ENCODE results near the gene MED7. TPM values are rescaled to one million over a fixed set of nuclear protein-coding genes. Genes with fewer than 3 reads are reported as not detected.

Gene MED7
- total and polyA plus RNA-seq, 10 of the 15 experiments (the other 5 are each of a cell fraction or from before 2014, with no cell fraction given): 9.3 to 47.7 (median 22.7) TPM

DNA sequence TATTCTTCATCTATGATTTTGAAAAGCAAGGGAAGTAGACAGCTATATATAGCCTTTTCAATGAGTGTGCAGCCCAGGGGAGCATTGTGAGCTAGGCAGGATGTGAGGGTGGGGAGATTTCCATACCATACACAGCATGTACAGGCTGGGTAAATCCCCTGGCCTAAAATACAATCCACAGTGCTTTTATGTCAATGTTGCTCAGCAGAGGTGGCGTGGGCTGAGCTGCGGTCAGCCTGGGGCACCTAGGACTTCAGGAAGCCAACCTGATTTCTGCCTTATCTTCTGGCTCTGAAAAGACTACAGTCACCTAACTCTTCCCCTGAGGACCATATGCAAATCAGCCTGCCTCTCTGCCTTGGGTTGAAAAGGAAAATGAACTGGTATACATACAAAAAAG, 29.7 kb upstream of the MED7 start (continued):
- TF ChIP-seq, protein P1, sequence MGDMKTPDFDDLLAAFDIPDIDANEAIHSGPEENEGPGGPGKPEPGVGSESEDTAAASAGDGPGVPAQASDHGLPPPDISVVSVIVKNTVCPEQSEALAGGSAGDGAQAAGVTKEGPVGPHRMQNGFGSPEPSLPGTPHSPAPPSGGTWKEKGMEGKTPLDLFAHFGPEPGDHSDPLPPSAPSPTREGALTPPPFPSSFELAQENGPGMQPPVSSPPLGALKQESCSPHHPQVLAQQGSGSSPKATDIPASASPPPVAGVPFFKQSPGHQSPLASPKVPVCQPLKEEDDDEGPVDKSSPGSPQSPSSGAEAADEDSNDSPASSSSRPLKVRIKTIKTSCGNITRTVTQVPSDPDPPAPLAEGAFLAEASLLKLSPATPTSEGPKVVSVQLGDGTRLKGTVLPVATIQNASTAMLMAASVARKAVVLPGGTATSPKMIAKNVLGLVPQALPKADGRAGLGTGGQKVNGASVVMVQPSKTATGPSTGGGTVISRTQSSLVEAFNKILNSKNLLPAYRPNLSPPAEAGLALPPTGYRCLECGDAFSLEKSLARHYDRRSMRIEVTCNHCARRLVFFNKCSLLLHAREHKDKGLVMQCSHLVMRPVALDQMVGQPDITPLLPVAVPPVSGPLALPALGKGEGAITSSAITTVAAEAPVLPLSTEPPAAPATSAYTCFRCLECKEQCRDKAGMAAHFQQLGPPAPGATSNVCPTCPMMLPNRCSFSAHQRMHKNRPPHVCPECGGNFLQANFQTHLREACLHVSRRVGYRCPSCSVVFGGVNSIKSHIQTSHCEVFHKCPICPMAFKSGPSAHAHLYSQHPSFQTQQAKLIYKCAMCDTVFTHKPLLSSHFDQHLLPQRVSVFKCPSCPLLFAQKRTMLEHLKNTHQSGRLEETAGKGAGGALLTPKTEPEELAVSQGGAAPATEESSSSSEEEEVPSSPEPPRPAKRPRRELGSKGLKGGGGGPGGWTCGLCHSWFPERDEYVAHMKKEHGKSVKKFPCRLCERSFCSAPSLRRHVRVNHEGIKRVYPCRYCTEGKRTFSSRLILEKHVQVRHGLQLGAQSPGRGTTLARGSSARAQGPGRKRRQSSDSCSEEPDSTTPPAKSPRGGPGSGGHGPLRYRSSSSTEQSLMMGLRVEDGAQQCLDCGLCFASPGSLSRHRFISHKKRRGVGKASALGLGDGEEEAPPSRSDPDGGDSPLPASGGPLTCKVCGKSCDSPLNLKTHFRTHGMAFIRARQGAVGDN (IDR thresholded peaks at IDR 0.05): peak; percentile 29; the same call in 1 of the 2 replicates
- TF ChIP-seq, protein P2, sequence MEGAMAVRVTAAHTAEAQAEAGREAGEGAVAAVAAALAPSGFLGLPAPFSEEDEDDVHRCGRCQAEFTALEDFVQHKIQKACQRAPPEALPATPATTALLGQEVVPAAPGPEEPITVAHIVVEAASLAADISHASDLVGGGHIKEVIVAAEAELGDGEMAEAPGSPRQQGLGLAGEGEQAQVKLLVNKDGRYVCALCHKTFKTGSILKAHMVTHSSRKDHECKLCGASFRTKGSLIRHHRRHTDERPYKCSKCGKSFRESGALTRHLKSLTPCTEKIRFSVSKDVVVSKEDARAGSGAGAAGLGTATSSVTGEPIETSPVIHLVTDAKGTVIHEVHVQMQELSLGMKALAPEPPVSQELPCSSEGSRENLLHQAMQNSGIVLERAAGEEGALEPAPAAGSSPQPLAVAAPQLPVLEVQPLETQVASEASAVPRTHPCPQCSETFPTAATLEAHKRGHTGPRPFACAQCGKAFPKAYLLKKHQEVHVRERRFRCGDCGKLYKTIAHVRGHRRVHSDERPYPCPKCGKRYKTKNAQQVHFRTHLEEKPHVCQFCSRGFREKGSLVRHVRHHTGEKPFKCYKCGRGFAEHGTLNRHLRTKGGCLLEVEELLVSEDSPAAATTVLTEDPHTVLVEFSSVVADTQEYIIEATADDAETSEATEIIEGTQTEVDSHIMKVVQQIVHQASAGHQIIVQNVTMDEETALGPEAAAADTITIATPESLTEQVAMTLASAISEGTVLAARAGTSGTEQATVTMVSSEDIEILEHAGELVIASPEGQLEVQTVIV (IDR thresholded peaks at IDR 0.05; ENCODE audit: borderline replicate concordance, partially characterized antibody): no peak
- TF ChIP-seq, protein P3, sequence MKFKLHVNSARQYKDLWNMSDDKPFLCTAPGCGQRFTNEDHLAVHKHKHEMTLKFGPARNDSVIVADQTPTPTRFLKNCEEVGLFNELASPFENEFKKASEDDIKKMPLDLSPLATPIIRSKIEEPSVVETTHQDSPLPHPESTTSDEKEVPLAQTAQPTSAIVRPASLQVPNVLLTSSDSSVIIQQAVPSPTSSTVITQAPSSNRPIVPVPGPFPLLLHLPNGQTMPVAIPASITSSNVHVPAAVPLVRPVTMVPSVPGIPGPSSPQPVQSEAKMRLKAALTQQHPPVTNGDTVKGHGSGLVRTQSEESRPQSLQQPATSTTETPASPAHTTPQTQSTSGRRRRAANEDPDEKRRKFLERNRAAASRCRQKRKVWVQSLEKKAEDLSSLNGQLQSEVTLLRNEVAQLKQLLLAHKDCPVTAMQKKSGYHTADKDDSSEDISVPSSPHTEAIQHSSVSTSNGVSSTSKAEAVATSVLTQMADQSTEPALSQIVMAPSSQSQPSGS (IDR thresholded peaks at IDR 0.05; ENCODE audit: low read length): peak; percentile 94
- no peak for TF ChIP-seq SMAD1 (IDR thresholded peaks at IDR 0.05; ENCODE audit: low read depth, partially characterized antibody)
- TF ChIP-seq MYC (IDR thresholded peaks at IDR 0.05; ENCODE audit: insufficient read depth, insufficient read length, insufficient replicate concordance, low read length, severe bottlenecking): no peak
- no peak for TF ChIP-seq ZBTB33 (IDR thresholded peaks at IDR 0.05)
- TF ChIP-seq GATAD2B (conservative IDR thresholded peaks at IDR 0.05; ENCODE audit: low read depth): peak; percentile 81
- TF ChIP-seq, protein P4, sequence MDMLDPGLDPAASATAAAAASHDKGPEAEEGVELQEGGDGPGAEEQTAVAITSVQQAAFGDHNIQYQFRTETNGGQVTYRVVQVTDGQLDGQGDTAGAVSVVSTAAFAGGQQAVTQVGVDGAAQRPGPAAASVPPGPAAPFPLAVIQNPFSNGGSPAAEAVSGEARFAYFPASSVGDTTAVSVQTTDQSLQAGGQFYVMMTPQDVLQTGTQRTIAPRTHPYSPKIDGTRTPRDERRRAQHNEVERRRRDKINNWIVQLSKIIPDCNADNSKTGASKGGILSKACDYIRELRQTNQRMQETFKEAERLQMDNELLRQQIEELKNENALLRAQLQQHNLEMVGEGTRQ (IDR thresholded peaks at IDR 0.05; ENCODE audit: borderline replicate concordance, low read depth, low read length): no peak
- peak; percentile 92 for TF ChIP-seq DPF2 (IDR thresholded peaks at IDR 0.05)
- peak; percentile 89 for TF ChIP-seq ATF7 (IDR thresholded peaks at IDR 0.05; ENCODE audit: low read depth)
- TF ChIP-seq EZH2 (IDR thresholded peaks at IDR 0.05; ENCODE audit: borderline replicate concordance, control insufficient read depth, low read depth, low read length): no peak
- TF ChIP-seq, protein P5, sequence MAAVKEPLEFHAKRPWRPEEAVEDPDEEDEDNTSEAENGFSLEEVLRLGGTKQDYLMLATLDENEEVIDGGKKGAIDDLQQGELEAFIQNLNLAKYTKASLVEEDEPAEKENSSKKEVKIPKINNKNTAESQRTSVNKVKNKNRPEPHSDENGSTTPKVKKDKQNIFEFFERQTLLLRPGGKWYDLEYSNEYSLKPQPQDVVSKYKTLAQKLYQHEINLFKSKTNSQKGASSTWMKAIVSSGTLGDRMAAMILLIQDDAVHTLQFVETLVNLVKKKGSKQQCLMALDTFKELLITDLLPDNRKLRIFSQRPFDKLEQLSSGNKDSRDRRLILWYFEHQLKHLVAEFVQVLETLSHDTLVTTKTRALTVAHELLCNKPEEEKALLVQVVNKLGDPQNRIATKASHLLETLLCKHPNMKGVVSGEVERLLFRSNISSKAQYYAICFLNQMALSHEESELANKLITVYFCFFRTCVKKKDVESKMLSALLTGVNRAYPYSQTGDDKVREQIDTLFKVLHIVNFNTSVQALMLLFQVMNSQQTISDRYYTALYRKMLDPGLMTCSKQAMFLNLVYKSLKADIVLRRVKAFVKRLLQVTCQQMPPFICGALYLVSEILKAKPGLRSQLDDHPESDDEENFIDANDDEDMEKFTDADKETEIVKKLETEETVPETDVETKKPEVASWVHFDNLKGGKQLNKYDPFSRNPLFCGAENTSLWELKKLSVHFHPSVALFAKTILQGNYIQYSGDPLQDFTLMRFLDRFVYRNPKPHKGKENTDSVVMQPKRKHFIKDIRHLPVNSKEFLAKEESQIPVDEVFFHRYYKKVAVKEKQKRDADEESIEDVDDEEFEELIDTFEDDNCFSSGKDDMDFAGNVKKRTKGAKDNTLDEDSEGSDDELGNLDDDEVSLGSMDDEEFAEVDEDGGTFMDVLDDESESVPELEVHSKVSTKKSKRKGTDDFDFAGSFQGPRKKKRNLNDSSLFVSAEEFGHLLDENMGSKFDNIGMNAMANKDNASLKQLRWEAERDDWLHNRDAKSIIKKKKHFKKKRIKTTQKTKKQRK (IDR thresholded peaks at IDR 0.05; ENCODE audit: low read depth, low read length): no peak
- TF ChIP-seq GABPA (IDR thresholded peaks at IDR 0.05; ENCODE audit: low read depth): no peak
- no peak for TF ChIP-seq SREBF1 (IDR thresholded peaks at IDR 0.05; ENCODE audit: low read length)
- TF ChIP-seq BHLHE40 (IDR thresholded peaks at IDR 0.05; ENCODE audit: borderline replicate concordance in 1 of 2, low read depth in 2 of 2, low read length in 1 of 2): peak; percentile 79 to 85

All from GM12878 (cell line).